GM12878 (cell line): ENCODE data around the gene IQGAP2.

Experiments used
- CBX3 ChIP-seq: fragments of 200-600 bp; sonication (generic); IDR thresholded peaks from 2 replicates; pipeline ENCODE4 v1.6.1; 2016; ENCODE audit warnings: low read depth, borderline replicate concordance
- CTCF ChIP-seq, 3 experiments: IDR thresholded peaks in 2 of 3; conservative IDR thresholded peaks in 1 of 3; 2 replicates each; pipeline ENCODE4 v1.5.1; 2011; ENCODE audit warnings: low read depth in 3 of 3, low read length in 3 of 3, mild to moderate bottlenecking in 3 of 3, control low read depth in 2 of 3, moderate library complexity in 2 of 3, inconsistent platforms in 1 of 3, mixed read lengths in 1 of 3; ENCODE audit not compliant: control insufficient read depth in 2 of 3, insufficient read depth in 1 of 3; ENCODE audit errors: extremely low read depth in 1 of 3
- NRF1 ChIP-seq: conservative IDR thresholded peaks from 2 replicates; pipeline ENCODE4 v1.6.1; 2011; ENCODE audit warnings: mild to moderate bottlenecking, low read depth, low read length, improper control_type of control experiment
- POLR2AphosphoS5 ChIP-seq: IDR thresholded peaks from 2 replicates; pipeline ENCODE4 v1.6.1; 2011; ENCODE audit warnings: mild to moderate bottlenecking, low read length, inconsistent platforms
- RCOR1 ChIP-seq: conservative IDR thresholded peaks from 2 replicates; pipeline ENCODE4 v1.6.1; 2012; ENCODE audit warnings: low read depth, low read length, improper control_type of control experiment
- SIN3A ChIP-seq: IDR thresholded peaks from 2 replicates; pipeline ENCODE4 v1.6.1; 2012; ENCODE audit warnings: low read depth, low read length, improper control_type of control experiment
- SKIL ChIP-seq: fragments of 450-650 bp; IDR thresholded peaks from 2 replicates; pipeline ENCODE4 v1.6.1; 2017; ENCODE audit warnings: mild to moderate bottlenecking, low read depth, inconsistent platforms; ENCODE audit not compliant: poor library complexity, severe bottlenecking
- SP1 ChIP-seq: IDR thresholded peaks from one replicate; pipeline ENCODE4 v1.6.1; 2011; ENCODE audit warnings: low read depth, low read length
- TAF1 ChIP-seq: IDR thresholded peaks from 2 replicates; pipeline ENCODE4 v1.6.1; 2011; ENCODE audit warnings: mild to moderate bottlenecking, low read depth, low read length, borderline replicate concordance
- USF2 ChIP-seq: IDR thresholded peaks from 2 replicates; pipeline ENCODE4 v1.6.1; 2011; ENCODE audit warnings: low read depth, low read length, improper control_type of control experiment, borderline replicate concordance
- TF ChIP-seq, protein P1 (sequence below): IDR thresholded peaks from 2 replicates; pipeline ENCODE4 v1.6.1; 2012; ENCODE audit warnings: improper control_type of control experiment, low read depth, low read length; ENCODE audit not compliant: insufficient replicate concordance

GRCh38 chr5:76555114-76555513 lies 152.0 kb downstream of the IQGAP2 start:
- TF ChIP-seq POLR2AphosphoS5 = no peak
- no peak for TF ChIP-seq RCOR1
- no peak for TF ChIP-seq SKIL
- no peak for TF ChIP-seq NRF1
- no peak for TF ChIP-seq TAF1
- no peak for TF ChIP-seq CTCF (IDR thresholded peaks at IDR 0.05 in 2 of 3, conservative IDR thresholded peaks at IDR 0.05 in 1 of 3; ENCODE audit: control insufficient read depth in 2 of 3, extremely low read depth in 1 of 3, insufficient read depth in 1 of 3, low read depth in 3 of 3, low read length in 3 of 3)
- no peak for TF ChIP-seq SP1
- no peak for TF ChIP-seq SIN3A
- no peak for TF ChIP-seq CBX3
- TF ChIP-seq USF2 = no peak
- TF ChIP-seq, protein P1, sequence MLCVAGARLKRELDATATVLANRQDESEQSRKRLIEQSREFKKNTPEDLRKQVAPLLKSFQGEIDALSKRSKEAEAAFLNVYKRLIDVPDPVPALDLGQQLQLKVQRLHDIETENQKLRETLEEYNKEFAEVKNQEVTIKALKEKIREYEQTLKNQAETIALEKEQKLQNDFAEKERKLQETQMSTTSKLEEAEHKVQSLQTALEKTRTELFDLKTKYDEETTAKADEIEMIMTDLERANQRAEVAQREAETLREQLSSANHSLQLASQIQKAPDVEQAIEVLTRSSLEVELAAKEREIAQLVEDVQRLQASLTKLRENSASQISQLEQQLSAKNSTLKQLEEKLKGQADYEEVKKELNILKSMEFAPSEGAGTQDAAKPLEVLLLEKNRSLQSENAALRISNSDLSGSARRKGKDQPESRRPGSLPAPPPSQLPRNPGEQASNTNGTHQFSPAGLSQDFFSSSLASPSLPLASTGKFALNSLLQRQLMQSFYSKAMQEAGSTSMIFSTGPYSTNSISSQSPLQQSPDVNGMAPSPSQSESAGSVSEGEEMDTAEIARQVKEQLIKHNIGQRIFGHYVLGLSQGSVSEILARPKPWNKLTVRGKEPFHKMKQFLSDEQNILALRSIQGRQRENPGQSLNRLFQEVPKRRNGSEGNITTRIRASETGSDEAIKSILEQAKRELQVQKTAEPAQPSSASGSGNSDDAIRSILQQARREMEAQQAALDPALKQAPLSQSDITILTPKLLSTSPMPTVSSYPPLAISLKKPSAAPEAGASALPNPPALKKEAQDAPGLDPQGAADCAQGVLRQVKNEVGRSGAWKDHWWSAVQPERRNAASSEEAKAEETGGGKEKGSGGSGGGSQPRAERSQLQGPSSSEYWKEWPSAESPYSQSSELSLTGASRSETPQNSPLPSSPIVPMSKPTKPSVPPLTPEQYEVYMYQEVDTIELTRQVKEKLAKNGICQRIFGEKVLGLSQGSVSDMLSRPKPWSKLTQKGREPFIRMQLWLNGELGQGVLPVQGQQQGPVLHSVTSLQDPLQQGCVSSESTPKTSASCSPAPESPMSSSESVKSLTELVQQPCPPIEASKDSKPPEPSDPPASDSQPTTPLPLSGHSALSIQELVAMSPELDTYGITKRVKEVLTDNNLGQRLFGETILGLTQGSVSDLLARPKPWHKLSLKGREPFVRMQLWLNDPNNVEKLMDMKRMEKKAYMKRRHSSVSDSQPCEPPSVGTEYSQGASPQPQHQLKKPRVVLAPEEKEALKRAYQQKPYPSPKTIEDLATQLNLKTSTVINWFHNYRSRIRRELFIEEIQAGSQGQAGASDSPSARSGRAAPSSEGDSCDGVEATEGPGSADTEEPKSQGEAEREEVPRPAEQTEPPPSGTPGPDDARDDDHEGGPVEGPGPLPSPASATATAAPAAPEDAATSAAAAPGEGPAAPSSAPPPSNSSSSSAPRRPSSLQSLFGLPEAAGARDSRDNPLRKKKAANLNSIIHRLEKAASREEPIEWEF = no peak
